A549 (cell line): ENCODE results near the gene UFC1. TPM values are rescaled to one million over a fixed set of nuclear protein-coding genes. Genes with fewer than 3 reads are reported as not detected.

Source experiments
- ATAC-seq, 2 experiments: fragments of 200-7000 bp in 1 of 2; fragments of >200 bp in 1 of 2; cut with Nextera tagmentation in 1 of 2; cut with Tn5 transposase in 1 of 2; 3 replicates each; pipeline versions ENCODE4 v1.8.0 to v1.9.1; 2018 to 2020; ENCODE audit warnings: mild to moderate bottlenecking in 1 of 2, moderate library complexity in 1 of 2
- CTCF ChIA-PET: fragments of 300-600 bp; sonication (Branson Sonifier 250); formaldehyde crosslinking; extraction: SDS; loops from one replicate; lab custom pipeline; 2021; ENCODE audit warnings: antibody characterized with exemption, inconsistent platforms; lab: Yijun Ruan, JAX
- POLR2A ChIA-PET: fragments of 350-600 bp; formaldehyde crosslinking; extraction: SDS; loops from one replicate; lab custom pipeline; 2021; ENCODE audit warnings: antibody characterized with exemption, inconsistent platforms; lab: Yijun Ruan, JAX
- DNase-seq, 2 experiments: peaks; one replicate each; pipeline versions ENCODE4 v3.0.0 to v3.0.0-alpha.2; 2011 to 2016; ENCODE audit warnings: low read depth in 1 of 2, low spot score in 1 of 2
- FAIRE-seq: peaks from 2 replicates; lab custom pipeline; 2011; peaks lifted over from hg19 to GRCh38; lab: Jason Lieb, UNC
- H3K27ac ChIP-seq, 2 experiments: fragments of >200 bp; sonication (Bioruptor Twin); formaldehyde crosslinking; 3 replicates each; pipeline ENCODE4 v1.5.1; 2016 to 2017
- H3K4me1 ChIP-seq: fragments of >200 bp; sonication (Bioruptor Twin); formaldehyde crosslinking; 3 replicates; pipeline ENCODE4 v1.6.1; 2016
- H3K4me2 ChIP-seq: fragments of >200 bp; sonication (Bioruptor Twin); formaldehyde crosslinking; 3 replicates; pipeline ENCODE4 v1.6.1; 2016
- H3K4me3 ChIP-seq: fragments of >200 bp; sonication (Bioruptor Twin); formaldehyde crosslinking; 3 replicates; pipeline ENCODE4 v1.5.1; 2016
- H3K9me3 ChIP-seq: fragments of >200 bp; sonication (Bioruptor Twin); formaldehyde crosslinking; 3 replicates; pipeline ENCODE4 v1.6.1; 2016
- CEBPB ChIP-seq, 2 experiments: fragments of >200 bp in 1 of 2; sonication (Bioruptor Twin) in 1 of 2; formaldehyde crosslinking in 1 of 2; IDR thresholded peaks; 2 replicates each; pipeline ENCODE4 v1.6.1; 2012 to 2016
- CHD2 ChIP-seq: fragments of 150-350 bp; IDR thresholded peaks from 2 replicates; pipeline ENCODE4 v1.6.1; 2014; ENCODE audit warnings: low read length; ENCODE audit not compliant: partially characterized antibody
- E2F6 ChIP-seq: IDR thresholded peaks from 2 replicates; pipeline ENCODE4 v1.6.1; 2012; ENCODE audit warnings: low read depth, borderline replicate concordance
- EHF ChIP-seq: fragments of 250-450 bp; sonication (Bioruptor Pico); IDR thresholded peaks from 2 replicates; pipeline ENCODE4 v1.5.0; 2020; ENCODE audit warnings: mild to moderate bottlenecking
- EP300 ChIP-seq, 2 experiments: fragments of >200 bp; sonication (Bioruptor Twin); formaldehyde crosslinking; IDR thresholded peaks; 2 replicates in 1 of 2; 3 replicates in 1 of 2; pipeline ENCODE4 v1.6.1; 2016 to 2017
- ESRRA ChIP-seq: fragments of 150-350 bp; IDR thresholded peaks from 2 replicates; pipeline ENCODE4 v1.6.1; 2014; ENCODE audit warnings: mild to moderate bottlenecking, low read length, borderline replicate concordance
- FOSB ChIP-seq: fragments of 250-450 bp; sonication (Bioruptor Pico); IDR thresholded peaks from 2 replicates; pipeline ENCODE4 v1.5.0; 2020; ENCODE audit warnings: mild to moderate bottlenecking, moderate library complexity
- FOXS1 ChIP-seq: fragments of 250-450 bp; sonication (Bioruptor Pico); IDR thresholded peaks from 2 replicates; pipeline ENCODE4 v1.5.0; 2020; ENCODE audit warnings: mild to moderate bottlenecking, moderate library complexity
- HOXA7 ChIP-seq: fragments of 250-450 bp; sonication (Bioruptor Pico); IDR thresholded peaks from 2 replicates; pipeline ENCODE4 v1.5.0; 2020; ENCODE audit warnings: mild to moderate bottlenecking, moderate library complexity
- MAZ ChIP-seq: fragments of 150-350 bp; IDR thresholded peaks from 2 replicates; pipeline ENCODE4 v1.6.1; 2014; ENCODE audit warnings: antibody characterized with exemption, low read depth, low read length, borderline replicate concordance
- MYC ChIP-seq: IDR thresholded peaks from 2 replicates; pipeline ENCODE4 v1.6.1; 2012; ENCODE audit warnings: mild to moderate bottlenecking, inconsistent platforms, low read length, improper control_type of control experiment, borderline replicate concordance
- NPAS2 ChIP-seq: fragments of 250-450 bp; sonication (Bioruptor Pico); IDR thresholded peaks from 2 replicates; pipeline ENCODE4 v1.8.0; 2022; ENCODE audit warnings: mild to moderate bottlenecking, moderate library complexity, borderline replicate concordance
- NR3C1 ChIP-seq: fragments of >200 bp; sonication (Bioruptor Twin); formaldehyde crosslinking; IDR thresholded peaks from 3 replicates; pipeline ENCODE4 v1.6.1; 2017
- PHF8 ChIP-seq: fragments of 200-600 bp; sonication (generic); IDR thresholded peaks from 2 replicates; pipeline ENCODE4 v1.6.1; 2016; ENCODE audit warnings: low read depth, mild to moderate bottlenecking, antibody characterized with exemption, moderate library complexity, borderline replicate concordance
- POLR2AphosphoS2 ChIP-seq: conservative IDR thresholded peaks from 2 replicates; pipeline ENCODE4 v1.6.1; 2012; ENCODE audit warnings: low read length, improper control_type of control experiment, inconsistent platforms
- RAD21 ChIP-seq, 2 experiments: fragments of >200 bp in 1 of 2; sonication (Bioruptor Twin) in 1 of 2; formaldehyde crosslinking in 1 of 2; IDR thresholded peaks in 1 of 2; conservative IDR thresholded peaks in 1 of 2; 2 replicates in 1 of 2; 3 replicates in 1 of 2; pipeline ENCODE4 v1.6.1; 2012 to 2018; ENCODE audit warnings: inconsistent platforms in 1 of 2
- REST ChIP-seq: fragments of 200-600 bp; sonication (generic); IDR thresholded peaks from 2 replicates; pipeline ENCODE4 v1.6.1; 2016; ENCODE audit warnings: antibody characterized with exemption, mild to moderate bottlenecking, moderate library complexity
- SMC3 ChIP-seq: fragments of >200 bp; sonication (Bioruptor Twin); formaldehyde crosslinking; IDR thresholded peaks from 3 replicates; pipeline ENCODE4 v1.6.1; 2018; ENCODE audit warnings: inconsistent platforms
- TP53 ChIP-seq: fragments of 250-450 bp; sonication (Bioruptor Pico); IDR thresholded peaks from 2 replicates; pipeline ENCODE4 v1.5.0; 2021; ENCODE audit warnings: mild to moderate bottlenecking, moderate library complexity
- WGBS: methylation state at CpG from one replicate; pipeline ENCODE4 v1.1.6; 2017; ENCODE audit errors: missing lambda C conversion rate; 5-methylcytosine and 5-hydroxymethylcytosine counted together
- polyA plus RNA-seq, 4 experiments: library from polyadenylated mRNA; depleted of rRNA in 3 of 4; stranded (reverse); fragments of >200 nt; fragmentation: RNase III in 1 of 4; extraction: RNeasy Plus Mini Kit Qiagen cat#74134 plus additional on column Dnase treatment in 1 of 4; gene quantifications; 2 replicates in 3 of 4; 3 replicates in 1 of 4; pipeline ENCODE4 v1.2.3, GENCODE V29; 2011 to 2017
- TF ChIP-seq, protein P1 (sequence below): fragments of >200 bp; sonication (Bioruptor Twin); formaldehyde crosslinking; IDR thresholded peaks from 3 replicates; pipeline ENCODE4 v1.5.1; 2016
- TF ChIP-seq, protein P2 (sequence below): fragments of 450-650 bp; IDR thresholded peaks from 2 replicates; pipeline ENCODE4 v1.6.1; 2014; ENCODE audit warnings: antibody characterized with exemption
- TF ChIP-seq, protein P3 (sequence below): fragments of 150-350 bp; IDR thresholded peaks from 2 replicates; pipeline ENCODE4 v1.6.1; 2014; ENCODE audit warnings: low read depth, mild to moderate bottlenecking, low read length
- TF ChIP-seq, protein P4 (sequence below): fragments of >200 bp; sonication (Bioruptor Twin); formaldehyde crosslinking; IDR thresholded peaks from 3 replicates; pipeline ENCODE4 v1.6.1; 2016

Gene UFC1
- polyA plus RNA-seq, 2 of the 4 experiments (the other 2 are of a cell fraction) = 115 to 153 TPM

DNA sequence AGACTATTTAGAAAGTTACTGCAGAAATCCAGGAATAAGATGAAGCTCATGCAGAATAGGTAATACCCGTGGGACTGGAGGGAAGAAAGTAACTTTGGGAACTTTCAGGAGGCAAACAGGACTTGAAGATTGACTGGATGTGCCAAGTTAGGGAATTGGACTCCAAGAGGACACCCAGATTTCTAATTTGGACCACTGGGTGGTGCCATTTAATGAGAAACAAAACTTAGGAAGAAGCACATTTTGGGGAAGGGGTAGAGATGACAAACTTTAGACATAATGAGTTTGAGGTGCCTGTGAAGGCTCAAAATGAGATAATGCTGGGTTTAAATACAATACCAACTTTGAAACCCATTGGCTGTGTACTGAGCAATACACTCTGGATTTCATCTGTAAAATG, 26.9 kb downstream of the UFC1 start:
- Histone ChIP-seq H3K4me3 (no peak overlapping the region), H3K27ac (no peak overlapping the region), H3K4me1 (peaks cover 23% of the 10 kb centered on the region), H3K4me2 (no peak overlapping the region), H3K9me3 (no peaks in the 10 kb centered on the region)
- ATAC-seq = no peak
- TF ChIP-seq FOSB (CRISPR knock-in tag) (no peak), RAD21 (conservative IDR thresholded peaks at IDR 0.05 in 1 of 2, IDR thresholded peaks at IDR 0.05 in 1 of 2) (peak; percentile 25 to 45; a peak in 2 of 5 replicates), MAZ (no peak), TP53 (CRISPR knock-in tag) (no peak), CHD2 (no peak), SMC3 (peak; percentile 17; the same call in 1 of the 3 replicates), FOXS1 (CRISPR knock-in tag) (no peak), NPAS2 (no peak), NR3C1 (no peak), ESRRA (no peak)
- TF ChIP-seq, protein P1, sequence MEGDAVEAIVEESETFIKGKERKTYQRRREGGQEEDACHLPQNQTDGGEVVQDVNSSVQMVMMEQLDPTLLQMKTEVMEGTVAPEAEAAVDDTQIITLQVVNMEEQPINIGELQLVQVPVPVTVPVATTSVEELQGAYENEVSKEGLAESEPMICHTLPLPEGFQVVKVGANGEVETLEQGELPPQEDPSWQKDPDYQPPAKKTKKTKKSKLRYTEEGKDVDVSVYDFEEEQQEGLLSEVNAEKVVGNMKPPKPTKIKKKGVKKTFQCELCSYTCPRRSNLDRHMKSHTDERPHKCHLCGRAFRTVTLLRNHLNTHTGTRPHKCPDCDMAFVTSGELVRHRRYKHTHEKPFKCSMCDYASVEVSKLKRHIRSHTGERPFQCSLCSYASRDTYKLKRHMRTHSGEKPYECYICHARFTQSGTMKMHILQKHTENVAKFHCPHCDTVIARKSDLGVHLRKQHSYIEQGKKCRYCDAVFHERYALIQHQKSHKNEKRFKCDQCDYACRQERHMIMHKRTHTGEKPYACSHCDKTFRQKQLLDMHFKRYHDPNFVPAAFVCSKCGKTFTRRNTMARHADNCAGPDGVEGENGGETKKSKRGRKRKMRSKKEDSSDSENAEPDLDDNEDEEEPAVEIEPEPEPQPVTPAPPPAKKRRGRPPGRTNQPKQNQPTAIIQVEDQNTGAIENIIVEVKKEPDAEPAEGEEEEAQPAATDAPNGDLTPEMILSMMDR = peak; percentile 43
- TF ChIP-seq, protein P2, sequence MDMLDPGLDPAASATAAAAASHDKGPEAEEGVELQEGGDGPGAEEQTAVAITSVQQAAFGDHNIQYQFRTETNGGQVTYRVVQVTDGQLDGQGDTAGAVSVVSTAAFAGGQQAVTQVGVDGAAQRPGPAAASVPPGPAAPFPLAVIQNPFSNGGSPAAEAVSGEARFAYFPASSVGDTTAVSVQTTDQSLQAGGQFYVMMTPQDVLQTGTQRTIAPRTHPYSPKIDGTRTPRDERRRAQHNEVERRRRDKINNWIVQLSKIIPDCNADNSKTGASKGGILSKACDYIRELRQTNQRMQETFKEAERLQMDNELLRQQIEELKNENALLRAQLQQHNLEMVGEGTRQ = no peak
- CTCF ChIA-PET = interaction anchor here (0.6 to 5.5 kb wide), 10 partner anchors 10 to 346 kb away, joined by 3 to 49 read pairs (median 4); partner anchors contain the start of genes ADAMTS4 and PPOX
- WGBS = 17% methylated on average over 1 of the region's 1 CpG
- POLR2A ChIA-PET = no interaction called here
- FAIRE-seq = no peak
- peak in 1 of 2 experiments; percentile 33 for DNase-seq

- no peak overlapping the region for H3K4me3 ChIP-seq
- POLR2A ChIA-PET = interaction anchor here (1.3 kb wide), 2 partner anchors 16 to 20 kb away, joined by 3 to 7 read pairs; partner anchors contain the start of gene NDUFS2
- peaks cover 17% of the 10 kb centered on the region for H3K4me1 ChIP-seq
- peak overlapping the region; percentile 37 for H3K4me2 ChIP-seq
- no peak for ATAC-seq
- 87% methylated on average over 1 of the region's 1 CpG for WGBS
- 0 out of 6 replicates have a peak overlapping the region, but pooled peaks of 1 of the 2 experiments have one; percentile 4 for H3K27ac ChIP-seq
- FAIRE-seq = no peak
- CTCF ChIA-PET = interaction anchor here (1.1 to 5.5 kb wide), 8 partner anchors 10 to 200 kb away, joined by 3 to 49 read pairs (median 6); partner anchors contain the start of gene PPOX
- peak in 1 of 2 experiments; percentile 30 for DNase-seq
- TF ChIP-seq EP300 (IDR thresholded peaks at IDR 0.05) (no peak), FOXS1 (CRISPR knock-in tag) (no peak), HOXA7 (CRISPR knock-in tag) (no peak), CEBPB (IDR thresholded peaks at IDR 0.05) (no peak), REST (no peak), NR3C1 (no peak), EHF (CRISPR knock-in tag) (no peak), ESRRA (no peak), MYC (no peak), POLR2AphosphoS2 (no peak), PHF8 (no peak), E2F6 (no peak)
- TF ChIP-seq, protein P3, sequence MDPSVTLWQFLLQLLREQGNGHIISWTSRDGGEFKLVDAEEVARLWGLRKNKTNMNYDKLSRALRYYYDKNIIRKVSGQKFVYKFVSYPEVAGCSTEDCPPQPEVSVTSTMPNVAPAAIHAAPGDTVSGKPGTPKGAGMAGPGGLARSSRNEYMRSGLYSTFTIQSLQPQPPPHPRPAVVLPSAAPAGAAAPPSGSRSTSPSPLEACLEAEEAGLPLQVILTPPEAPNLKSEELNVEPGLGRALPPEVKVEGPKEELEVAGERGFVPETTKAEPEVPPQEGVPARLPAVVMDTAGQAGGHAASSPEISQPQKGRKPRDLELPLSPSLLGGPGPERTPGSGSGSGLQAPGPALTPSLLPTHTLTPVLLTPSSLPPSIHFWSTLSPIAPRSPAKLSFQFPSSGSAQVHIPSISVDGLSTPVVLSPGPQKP = no peak
- TF ChIP-seq, protein P4, sequence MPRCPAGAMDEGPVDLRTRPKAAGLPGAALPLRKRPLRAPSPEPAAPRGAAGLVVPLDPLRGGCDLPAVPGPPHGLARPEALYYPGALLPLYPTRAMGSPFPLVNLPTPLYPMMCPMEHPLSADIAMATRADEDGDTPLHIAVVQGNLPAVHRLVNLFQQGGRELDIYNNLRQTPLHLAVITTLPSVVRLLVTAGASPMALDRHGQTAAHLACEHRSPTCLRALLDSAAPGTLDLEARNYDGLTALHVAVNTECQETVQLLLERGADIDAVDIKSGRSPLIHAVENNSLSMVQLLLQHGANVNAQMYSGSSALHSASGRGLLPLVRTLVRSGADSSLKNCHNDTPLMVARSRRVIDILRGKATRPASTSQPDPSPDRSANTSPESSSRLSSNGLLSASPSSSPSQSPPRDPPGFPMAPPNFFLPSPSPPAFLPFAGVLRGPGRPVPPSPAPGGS = no peak
- TF ChIP-seq, all 56 proteins: peak for 0
- H3K9me3 ChIP-seq = no peaks in the 10 kb centered on the region
Observed at GRCh38 chr1:161182214-161182613, 28.4 kb downstream of the UFC1 start.
